IPS-NIHi11 (cell line): ENCODE measurements around the gene AGAP1.

Source experiments
- DNase-seq: peaks from one replicate; pipeline ENCODE4 v3.0.0; 2012; ENCODE audit warnings: mixed read lengths, low spot score

Gene AGAP1

DNA sequence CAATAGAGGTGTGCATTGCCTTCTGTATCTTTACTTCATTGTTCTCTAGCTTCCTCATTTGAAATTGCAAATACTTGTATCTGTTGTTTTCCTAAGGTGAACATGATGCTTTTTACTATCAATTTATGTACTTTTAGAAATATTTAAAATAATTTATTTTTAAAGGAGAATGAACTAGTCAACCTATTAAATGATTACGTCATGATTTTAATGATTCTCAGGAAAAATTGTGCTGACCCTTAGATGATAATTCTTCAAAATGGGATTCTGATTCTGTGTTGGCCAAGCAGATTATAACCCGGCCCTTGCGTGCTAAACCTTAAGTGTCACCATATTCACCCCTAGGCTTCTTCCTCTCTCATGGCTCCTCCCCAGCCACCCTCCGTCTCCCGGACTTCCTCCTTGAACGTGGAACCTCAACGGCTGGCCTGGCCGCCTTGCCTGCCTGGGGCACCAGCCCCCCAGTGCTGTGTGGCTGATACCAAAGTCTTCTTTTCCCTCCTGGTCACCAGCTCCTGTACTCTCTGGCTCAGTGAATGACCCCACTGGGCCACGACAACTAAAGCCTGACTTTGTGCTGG lies 382.3 kb downstream of the AGAP1 start:
- no peak for DNase-seq

DNA sequence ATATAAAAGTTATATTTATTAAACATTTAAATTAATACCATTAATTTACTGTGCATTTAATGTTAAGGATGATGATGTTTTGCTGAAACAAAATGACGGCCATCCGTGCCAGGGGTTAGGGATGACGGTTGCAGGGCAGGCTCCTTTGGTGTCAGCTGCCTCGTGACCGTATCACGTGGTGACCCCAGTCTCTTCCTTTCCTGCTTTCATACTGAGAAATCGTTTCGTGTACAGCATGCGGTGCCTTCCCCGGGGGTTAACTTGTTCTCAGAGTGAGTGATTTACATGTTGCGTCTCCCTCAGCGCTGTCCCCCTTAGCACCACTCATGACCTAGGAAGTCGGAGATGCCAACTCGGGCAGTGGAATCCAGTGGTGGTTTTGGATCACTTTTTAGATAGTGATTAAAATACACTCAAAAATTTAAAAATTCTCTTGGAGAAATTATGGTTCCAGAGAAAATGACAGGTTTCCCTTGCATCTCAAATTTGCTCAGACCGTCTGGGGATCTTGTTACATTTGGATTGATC lies 383.5 kb downstream of the AGAP1 start:
- no peak for DNase-seq

DNA sequence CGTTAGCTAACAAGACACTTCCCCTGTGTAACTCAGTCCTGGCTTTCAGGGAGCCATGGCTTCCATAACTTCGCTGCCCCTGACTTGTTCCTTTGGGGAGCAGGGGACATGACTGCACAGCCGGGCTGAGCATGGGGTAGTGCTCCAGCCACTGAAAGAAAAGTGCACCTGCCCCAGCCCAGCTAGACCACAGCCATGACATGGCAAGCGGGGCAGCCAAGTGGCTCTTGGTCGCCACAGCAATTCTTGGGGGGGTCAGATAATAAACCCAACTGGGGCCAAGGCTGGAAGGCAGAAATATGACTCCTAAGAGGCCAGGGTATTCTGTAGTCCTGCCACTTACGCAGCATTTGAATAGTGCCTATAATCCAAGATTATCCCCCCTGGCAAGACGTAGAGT lies 385.3 kb downstream of the AGAP1 start:
- DNase-seq, result no peak

GRCh38 chr2:235883675-235884074 lies 389.8 kb downstream of the AGAP1 start:
- no peak for DNase-seq

DNA sequence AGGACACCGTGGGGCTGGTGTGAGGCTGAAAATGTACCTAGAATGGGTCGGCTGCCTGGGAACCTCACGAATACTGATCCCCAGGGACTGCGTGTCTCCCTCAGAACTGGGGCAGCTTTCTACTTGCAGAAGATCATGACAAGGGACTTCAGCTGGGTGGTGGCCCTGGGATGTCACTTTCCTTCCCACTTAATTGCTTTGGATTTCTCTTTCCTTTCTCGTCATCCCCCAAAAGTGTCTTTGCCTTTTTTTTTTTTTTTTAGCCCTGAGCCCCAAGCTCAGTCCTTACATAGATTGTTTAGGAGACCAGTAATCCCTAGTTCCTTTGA lies 395.4 kb downstream of the AGAP1 start:
- no peak for DNase-seq

DNA sequence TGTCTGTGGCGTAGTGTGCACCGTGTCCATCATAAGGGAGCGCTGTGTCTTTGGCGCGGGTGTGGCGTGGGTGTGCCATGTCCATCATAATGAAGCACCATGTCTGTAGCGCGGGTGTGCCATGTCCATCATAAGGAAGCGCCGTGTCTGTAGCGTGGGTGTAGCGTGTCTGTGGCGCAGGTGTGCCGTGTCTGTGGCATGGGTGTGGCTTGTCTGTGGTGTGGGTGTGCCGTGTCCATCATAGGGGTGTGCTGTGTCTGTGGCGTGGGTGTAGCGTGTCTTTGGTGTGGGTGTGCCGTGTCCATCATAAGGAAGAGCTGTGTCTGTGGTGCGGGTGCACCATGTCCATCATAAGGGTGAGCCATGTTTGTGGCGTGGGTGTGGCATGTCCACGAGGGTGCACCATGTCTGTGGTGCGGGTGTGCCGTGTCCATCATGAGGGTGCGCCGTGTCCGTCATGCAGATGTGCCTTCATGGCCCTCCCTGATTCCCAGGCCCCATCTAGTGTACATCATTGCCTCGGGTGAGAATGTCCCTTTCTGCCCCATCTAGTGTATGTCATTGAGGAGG lies 399.4 kb downstream of the AGAP1 start:
- DNase-seq, result no peak

GRCh38 chr2:235894839-235895238 lies 401.0 kb downstream of the AGAP1 start:
- no peak for DNase-seq

DNA sequence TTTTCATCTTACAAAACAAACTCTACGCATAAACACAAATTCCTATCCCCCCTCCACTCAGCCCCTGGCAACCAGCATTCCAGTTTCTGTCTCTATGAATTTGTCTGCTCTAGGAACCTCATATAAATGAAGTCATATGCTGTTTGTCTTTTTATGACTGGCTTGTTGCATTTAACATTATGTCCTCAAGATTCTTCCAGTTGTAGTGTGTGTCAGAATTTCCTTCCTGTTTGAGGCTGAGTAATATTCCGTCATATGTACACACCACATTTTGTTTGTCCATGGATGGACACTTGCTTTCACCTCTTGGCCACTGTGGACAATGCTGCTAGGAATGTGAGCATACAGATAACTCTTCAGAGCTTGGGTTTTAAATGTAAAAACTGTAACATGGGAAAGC lies 402.2 kb downstream of the AGAP1 start:
- no peak for DNase-seq

GRCh38 chr2:235897992-235898391 lies 404.1 kb downstream of the AGAP1 start:
- no peak for DNase-seq

- no peak for DNase-seq
Measured at GRCh38 chr2:235898766-235899165, 404.9 kb downstream of the AGAP1 start.

DNA sequence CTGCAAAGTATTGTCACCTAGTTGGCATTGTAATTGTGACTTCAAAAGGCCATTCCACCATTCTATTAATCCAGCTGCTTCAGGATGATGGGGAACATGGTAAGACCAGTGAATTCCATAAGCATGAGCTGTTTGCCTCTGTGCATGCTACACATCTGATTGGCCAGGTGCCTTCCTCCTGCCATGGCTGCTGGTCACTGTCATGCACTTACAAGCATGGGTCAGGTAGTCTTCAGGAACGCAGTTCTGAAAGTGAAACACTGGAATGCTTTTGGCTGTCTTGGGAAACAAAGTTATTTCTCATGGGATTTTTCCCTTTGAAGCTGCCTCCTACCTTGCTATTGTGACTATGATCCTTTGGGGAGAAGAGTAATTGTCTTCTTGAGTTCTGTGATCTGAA lies 406.8 kb downstream of the AGAP1 start:
- no peak for DNase-seq

DNA sequence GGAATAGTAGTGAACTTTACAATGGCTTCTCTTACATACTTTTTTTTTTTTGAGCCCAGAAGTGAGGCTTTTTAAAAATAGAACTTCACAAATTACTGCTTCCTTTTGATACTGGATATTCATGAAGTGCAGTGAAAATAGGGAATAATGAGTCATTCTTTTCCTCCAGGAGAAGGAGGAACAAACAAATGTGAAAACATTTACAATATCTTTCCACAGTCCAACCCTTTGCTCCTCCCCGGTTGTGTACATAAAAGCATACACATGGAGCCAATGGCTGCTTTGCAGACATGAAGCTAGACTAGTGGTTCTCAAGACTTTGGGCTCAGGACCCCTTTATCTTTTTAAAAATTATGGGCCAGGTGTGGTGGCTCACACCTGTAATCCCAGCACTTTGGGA lies 407.4 kb downstream of the AGAP1 start:
- DNase-seq, result no peak

GRCh38 chr2:235903782-235904584 lies 410.1 kb downstream of the AGAP1 start:
- DNase-seq, result no peak

- DNase-seq, result no peak
Measured at GRCh38 chr2:235904585-235904931, 410.7 kb downstream of the AGAP1 start.

DNA sequence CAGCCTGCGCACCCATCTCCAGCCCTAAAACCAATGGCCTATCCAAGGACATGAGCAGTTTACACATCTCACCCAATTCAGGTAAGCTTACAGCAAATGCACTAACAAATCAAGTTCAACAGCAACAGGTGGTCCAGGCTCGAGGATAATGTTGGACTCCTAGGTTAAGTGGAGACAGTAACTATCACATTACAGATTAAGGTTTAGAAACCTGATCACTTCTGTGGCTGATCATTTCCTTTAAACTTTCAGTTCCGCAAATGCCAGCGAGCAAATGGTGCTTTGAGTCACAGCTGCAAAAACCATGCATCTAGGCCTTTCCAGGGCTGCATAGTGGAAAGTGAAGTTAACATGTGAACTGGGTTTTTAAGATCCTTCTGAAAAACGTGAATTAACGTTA lies 415.0 kb downstream of the AGAP1 start:
- DNase-seq, result no peak

GRCh38 chr2:235909358-235909757 lies 415.5 kb downstream of the AGAP1 start:
- no peak for DNase-seq

GRCh38 chr2:235910067-235910466 lies 416.2 kb downstream of the AGAP1 start:
- no peak for DNase-seq

DNA sequence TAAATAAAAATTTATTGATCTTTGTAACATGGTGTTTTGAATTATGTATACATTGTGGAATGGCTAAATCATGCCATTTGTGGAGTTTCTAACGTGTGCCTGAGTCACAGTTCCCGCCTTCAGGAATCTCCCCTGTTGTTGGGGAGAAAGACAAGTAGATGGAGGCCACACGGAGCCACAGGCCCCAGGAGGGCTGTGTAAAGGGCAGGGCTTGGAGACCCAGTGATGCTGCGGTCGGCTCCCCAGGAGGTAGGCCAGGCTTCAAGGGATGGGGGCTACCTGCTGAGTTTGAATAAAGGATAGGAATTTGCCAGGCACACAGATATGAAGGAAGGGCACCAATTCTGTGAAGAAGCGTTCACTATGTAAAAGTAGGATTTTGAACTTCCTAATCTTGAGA lies 417.3 kb downstream of the AGAP1 start:
- no peak for DNase-seq

- DNase-seq, result no peak
Measured at GRCh38 chr2:235911633-235912233, 417.9 kb downstream of the AGAP1 start.

- DNase-seq, result no peak
Measured at GRCh38 chr2:235914756-235915155, 420.9 kb downstream of the AGAP1 start.

DNA sequence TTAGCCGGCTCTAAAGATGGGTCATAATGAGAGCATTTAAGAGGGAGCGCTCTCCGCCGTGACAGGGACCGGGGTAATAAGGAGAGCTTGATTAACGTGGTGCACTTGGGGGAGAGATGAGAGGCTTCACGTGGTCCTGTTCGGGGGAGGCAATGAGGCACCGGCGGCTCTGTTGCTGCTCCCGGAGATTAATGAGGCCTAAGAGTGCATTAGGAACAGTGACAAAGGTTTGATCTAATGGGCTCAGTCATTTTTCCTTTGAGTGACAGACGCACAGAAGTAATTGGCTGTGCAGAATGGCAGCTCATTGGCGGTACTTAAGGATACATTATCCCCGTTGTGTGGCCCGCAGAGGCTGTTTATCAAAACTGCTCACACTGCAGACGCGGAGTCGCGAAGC lies 423.7 kb downstream of the AGAP1 start:
- no peak for DNase-seq

GRCh38 chr2:235918876-235919275 lies 425.0 kb downstream of the AGAP1 start:
- no peak for DNase-seq

- no peak for DNase-seq
Measured at GRCh38 chr2:235920216-235920865, 426.5 kb downstream of the AGAP1 start.
